ENCODE data around the gene FCHO1.

FCHO1 gene

DNA sequence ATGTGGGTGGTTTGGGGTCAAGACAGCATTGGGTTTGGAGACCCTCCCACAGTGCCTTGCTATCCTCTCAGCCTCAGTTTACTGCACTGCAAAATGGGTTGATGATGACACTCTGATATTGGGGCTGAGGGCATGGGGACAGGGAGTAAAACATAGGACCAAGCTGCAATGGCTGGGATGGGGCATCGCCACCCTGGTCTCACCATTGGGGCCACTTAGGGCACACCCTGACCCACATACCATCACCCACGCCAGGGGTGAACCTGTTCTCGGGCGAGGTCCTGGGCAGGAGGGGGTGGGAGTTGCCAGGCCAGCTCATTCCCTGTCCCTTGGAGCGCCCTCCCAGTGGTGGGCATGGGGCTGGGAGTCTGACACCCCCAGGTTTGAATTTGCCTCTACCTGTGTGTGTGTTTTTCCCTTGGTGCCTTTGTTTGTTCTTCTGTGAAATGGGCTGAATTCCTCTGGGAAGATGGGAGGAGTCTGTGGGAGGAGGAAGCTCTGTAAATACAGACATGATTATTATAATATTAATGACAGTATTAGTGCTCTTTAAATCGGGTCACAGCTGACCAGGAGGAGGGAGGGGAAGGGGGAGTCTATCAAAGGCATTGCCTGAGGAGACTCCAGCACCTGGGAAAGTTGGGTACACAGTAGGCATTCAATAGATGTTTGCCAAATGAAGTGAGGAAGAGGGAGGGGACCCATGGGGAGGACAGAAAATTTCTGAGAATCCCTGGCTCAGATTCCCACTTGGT is 2.2 kb upstream of the FCHO1 start:
- peak overlapping the region; percentile 86 for H3K4me3 Mint-ChIP-seq
- no peaks in the 10 kb centered on the region for H3K27me3 Mint-ChIP-seq
- DNase-seq: no peak
- peak overlapping the region; percentile 94 for H3K27ac Mint-ChIP-seq
- H3K4me1 Mint-ChIP-seq (ENCODE audit: low read depth): peaks cover 51% of the 10 kb centered on the region
- no peaks in the 10 kb centered on the region for H3K9me3 Mint-ChIP-seq
- H3K36me3 Mint-ChIP-seq (ENCODE audit: low read depth): peaks cover 13% of the 10 kb centered on the region

DNA sequence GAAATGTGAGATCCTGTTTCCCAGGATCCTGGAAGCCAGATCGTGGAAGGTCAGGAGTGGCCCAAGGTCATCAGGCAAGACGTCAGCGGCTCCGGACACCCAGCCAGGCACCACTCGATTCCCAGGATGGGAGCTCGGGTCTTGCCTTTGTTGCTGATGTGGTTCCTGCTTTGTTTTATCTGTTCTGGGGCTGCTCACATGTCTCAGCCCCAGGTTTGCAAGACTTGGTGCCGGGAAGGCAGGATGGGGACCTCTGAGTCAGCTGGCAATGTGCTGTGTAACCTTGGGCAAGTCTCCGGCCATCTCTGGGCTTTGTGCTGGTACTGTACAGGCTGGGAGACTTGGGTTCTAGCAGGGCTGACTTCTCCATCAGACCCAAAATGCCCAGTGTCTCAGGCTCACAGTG is 1.4 kb upstream of the FCHO1 start:
- H3K36me3 Mint-ChIP-seq (ENCODE audit: low read depth): peaks cover 22% of the 10 kb centered on the region
- peaks cover 59% of the 10 kb centered on the region for H3K4me1 Mint-ChIP-seq (ENCODE audit: low read depth)
- peak overlapping the region; percentile 86 for H3K4me3 Mint-ChIP-seq
- H3K27me3 Mint-ChIP-seq: no peaks in the 10 kb centered on the region
- DNase-seq: peak; percentile 50
- H3K27ac Mint-ChIP-seq: peak overlapping the region; percentile 94
- H3K9me3 Mint-ChIP-seq: no peaks in the 10 kb centered on the region

DNA sequence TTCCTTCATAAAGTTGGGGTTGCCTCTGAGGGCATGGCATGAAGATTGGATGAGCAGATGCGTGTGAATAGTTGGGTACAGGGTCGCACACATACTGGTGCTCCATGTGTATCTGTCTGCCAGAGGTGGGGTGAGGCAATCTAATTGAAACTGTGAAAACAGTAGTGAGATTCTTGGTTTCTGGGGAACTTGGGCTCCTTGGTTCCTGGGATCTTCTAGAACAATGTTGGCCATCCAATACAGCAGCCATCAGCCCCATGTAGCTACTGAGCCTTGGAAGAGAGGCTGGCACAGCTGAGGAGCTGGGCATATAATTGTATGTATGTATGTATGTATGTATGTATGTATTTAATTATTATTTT is 616 bp downstream of the FCHO1 start:
- Mint-ChIP-seq H3K4me1 (ENCODE audit: low read depth) (peaks cover 73% of the 10 kb centered on the region), H3K4me3 (peak overlapping the region; percentile 86), H3K36me3 (ENCODE audit: low read depth) (peaks cover 40% of the 10 kb centered on the region), H3K27me3 (no peaks in the 10 kb centered on the region), H3K27ac (peak overlapping the region; percentile 94), H3K9me3 (no peaks in the 10 kb centered on the region)
- DNase-seq: no peak

DNA sequence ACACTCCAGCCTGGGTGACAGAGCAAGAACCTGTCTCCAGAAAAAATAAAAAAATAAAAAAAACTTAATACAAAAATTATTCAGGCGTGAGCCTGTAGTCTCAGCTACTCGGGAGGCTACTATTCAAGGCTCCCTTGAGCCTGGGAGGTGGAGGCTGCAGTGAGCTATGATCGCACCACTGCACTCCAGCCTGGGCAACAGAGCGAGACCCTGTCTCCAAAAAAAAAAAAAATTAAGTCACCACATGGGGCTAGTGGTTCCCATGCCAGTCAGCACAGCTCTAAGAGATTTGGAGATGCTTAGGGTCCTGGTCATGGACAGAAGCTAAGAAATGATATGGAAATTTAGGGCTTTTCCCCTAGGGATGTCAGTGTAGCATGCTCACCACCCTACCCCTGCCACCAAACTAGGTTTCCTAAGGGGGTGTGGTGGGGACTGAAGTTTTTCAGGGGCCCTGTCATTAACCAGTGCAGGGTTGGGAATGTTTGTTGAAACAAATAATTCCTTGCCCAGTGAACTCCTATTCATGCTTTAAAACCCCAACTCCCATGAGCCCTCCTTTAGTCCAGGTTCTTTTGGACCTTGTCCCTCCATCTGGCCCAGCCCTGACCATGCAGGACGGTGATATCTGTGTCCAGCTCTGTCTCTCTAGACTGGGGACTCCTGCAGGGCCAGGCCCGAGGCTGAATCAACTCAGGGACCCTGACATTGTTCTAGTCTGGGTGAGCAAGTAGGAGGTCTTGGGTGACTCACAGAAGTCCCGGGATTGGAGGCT is 1.8 kb downstream of the FCHO1 start:
- H3K9me3 Mint-ChIP-seq: no peaks in the 10 kb centered on the region
- H3K27me3 Mint-ChIP-seq: no peaks in the 10 kb centered on the region
- H3K27ac Mint-ChIP-seq: no peak overlapping the region
- peaks cover 73% of the 10 kb centered on the region for H3K4me1 Mint-ChIP-seq (ENCODE audit: low read depth)
- DNase-seq: no peak
- no peak overlapping the region for H3K4me3 Mint-ChIP-seq
- peaks cover 49% of the 10 kb centered on the region for H3K36me3 Mint-ChIP-seq (ENCODE audit: low read depth)

DNA sequence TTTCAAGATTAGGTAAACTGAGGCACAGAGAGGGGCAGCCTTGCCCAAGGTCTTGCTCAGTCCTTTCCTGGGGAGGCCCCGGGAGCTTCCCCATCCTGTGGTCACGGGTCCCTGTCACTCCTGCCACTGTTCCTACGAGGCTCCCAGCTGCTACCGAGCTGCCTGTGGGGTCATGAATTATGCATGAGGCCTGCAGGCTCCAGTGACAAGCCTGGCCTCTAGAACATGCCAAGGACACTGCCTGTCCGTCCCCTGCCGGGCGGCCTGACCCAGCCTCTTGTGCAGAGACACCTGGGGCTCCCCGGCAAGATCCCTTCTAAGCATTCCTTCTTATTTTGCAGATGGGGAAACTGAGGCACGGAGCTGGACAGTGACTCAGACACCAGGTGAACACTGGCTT is 2.7 kb downstream of the FCHO1 start:
- Mint-ChIP-seq H3K36me3 (ENCODE audit: low read depth) (peaks cover 59% of the 10 kb centered on the region), H3K27ac (peak overlapping the region; percentile 79), H3K27me3 (no peaks in the 10 kb centered on the region), H3K4me1 (ENCODE audit: low read depth) (peaks cover 68% of the 10 kb centered on the region), H3K4me3 (no peak overlapping the region), H3K9me3 (no peaks in the 10 kb centered on the region)
- DNase-seq: no peak

DNA sequence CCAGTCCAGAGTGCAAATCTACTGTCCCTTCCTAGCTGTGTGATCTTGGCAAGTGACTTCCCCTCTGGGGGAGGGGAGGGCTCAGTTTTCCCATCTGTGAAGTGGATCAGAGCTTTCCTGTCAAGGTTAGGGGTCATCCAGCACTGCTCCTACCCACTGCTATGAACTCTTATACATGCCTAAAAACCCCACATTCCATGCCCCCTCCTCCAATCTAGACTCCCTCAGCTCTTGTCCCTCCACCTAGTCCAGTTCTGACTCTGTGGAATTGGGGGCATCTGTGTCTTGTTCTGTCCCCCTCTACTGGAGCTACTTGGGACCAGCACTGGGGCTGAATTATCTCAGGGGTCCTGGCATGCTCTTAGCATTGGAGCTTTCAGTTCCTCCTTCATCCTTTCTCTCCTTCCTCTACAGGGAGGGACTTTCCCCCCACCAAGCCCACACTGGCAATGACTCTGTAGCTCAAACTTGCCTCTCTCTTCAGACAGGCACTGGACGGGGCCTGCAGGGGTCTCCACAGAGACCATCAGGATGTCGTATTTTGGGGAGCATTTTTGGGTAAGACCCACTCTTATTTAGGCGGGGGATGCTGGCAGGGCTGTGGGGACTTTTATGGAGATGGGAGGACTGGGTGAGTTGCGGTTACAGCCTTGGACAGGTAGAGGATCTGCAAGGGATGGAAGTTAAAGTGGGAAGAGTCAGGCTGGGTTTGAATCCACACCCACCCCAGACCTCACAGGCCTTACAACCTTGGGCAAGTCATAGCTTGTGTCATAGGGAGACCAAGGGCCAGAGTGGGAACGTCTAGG is 3.6 kb downstream of the FCHO1 start:
- no peak overlapping the region for H3K4me3 Mint-ChIP-seq
- no peaks in the 10 kb centered on the region for H3K9me3 Mint-ChIP-seq
- H3K4me1 Mint-ChIP-seq (ENCODE audit: low read depth): peaks cover 60% of the 10 kb centered on the region
- H3K36me3 Mint-ChIP-seq (ENCODE audit: low read depth): peaks cover 65% of the 10 kb centered on the region
- no peak for DNase-seq
- no peaks in the 10 kb centered on the region for H3K27me3 Mint-ChIP-seq
- H3K27ac Mint-ChIP-seq: peak overlapping the region; percentile 79

DNA sequence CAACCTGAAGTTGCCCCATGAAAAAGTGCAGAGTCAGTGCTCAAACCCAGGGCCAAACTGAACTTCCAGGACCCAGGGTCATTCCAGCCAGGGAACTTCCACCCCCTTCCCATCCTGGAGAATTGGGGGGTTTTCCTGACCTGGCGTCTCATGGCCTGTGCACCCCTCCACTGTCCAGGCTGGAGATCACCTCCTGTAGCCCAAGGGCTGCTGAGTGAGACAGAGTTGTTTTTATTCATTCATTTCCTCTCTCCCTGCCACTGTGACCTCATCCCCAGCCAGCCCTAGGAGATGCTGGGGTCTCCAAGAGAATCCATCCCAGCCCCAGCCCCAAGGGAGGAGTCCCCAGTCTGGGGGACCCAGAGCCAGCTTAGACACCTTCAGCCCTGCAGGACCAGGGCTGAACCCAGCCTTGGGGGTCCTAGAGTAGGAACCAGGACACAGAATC is 4.2 kb downstream of the FCHO1 start:
- H3K4me3 Mint-ChIP-seq: no peak overlapping the region
- no peak for DNase-seq
- peaks cover 71% of the 10 kb centered on the region for H3K36me3 Mint-ChIP-seq (ENCODE audit: low read depth)
- H3K27ac Mint-ChIP-seq: peak overlapping the region; percentile 79
- no peaks in the 10 kb centered on the region for H3K9me3 Mint-ChIP-seq
- H3K4me1 Mint-ChIP-seq (ENCODE audit: low read depth): peaks cover 56% of the 10 kb centered on the region
- no peaks in the 10 kb centered on the region for H3K27me3 Mint-ChIP-seq

DNA sequence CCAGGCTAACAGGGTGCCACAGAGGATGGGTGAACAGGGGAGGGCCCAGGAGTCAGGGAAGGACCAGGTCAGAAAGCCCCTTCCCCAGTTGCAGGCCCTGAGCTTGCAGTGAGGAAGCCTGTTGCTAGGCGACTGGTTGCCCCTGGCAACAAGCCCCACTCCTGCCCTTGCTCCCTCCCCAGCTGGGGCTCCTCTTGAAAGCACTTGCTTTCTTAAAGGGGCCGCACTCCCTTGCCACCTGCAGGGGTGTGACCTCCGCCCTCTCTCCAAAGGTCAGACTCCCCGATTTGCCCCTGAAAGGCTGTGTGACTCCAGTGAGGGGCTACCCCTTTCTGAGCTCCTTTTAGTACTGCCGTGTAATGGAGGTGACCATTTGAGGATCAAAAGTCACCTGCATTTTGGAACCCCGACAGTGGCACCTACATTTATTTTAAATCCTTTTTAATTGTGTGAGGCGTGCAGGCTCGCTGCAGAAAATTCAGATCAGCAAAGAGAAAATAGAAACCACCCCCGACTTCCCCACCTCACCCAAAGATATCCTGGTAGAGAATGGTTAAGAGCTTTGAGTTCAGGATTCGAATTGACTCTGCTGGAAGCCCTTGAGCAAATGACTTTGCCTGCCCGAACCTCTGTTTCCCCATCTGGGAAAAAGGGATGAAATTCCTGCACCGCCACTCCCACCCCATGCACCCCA is 4.8 kb downstream of the FCHO1 start:
- H3K9me3 Mint-ChIP-seq: no peaks in the 10 kb centered on the region
- no peak overlapping the region for H3K4me3 Mint-ChIP-seq
- DNase-seq: peak; percentile 56
- H3K36me3 Mint-ChIP-seq (ENCODE audit: low read depth): peaks cover 76% of the 10 kb centered on the region
- no peaks in the 10 kb centered on the region for H3K27me3 Mint-ChIP-seq
- peak overlapping the region; percentile 79 for H3K27ac Mint-ChIP-seq
- peaks cover 57% of the 10 kb centered on the region for H3K4me1 Mint-ChIP-seq (ENCODE audit: low read depth)

DNA sequence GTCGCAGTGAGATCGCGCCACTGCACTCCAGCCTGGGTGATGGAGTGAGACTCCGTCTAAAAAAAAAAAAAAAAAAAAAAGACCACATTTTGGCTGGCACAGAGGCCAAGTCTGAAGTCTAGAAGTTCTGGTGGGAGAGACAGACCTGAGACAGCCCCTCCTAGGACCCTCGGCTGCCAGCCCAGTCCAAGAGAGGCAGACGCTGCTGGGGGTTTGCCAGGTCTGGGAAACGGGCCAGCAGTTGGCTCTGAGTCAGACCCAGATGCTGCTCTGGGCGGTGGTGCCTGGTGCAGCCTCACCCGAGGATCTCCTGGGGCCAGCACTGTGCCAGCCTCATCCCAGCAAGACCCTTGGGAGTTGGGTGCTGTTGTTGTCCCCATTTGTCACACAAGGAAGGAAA is 5.8 kb downstream of the FCHO1 start:
- peak overlapping the region; percentile 47 for H3K27ac Mint-ChIP-seq
- H3K4me3 Mint-ChIP-seq: no peak overlapping the region
- no peaks in the 10 kb centered on the region for H3K27me3 Mint-ChIP-seq
- H3K9me3 Mint-ChIP-seq: no peaks in the 10 kb centered on the region
- DNase-seq: no peak
- H3K36me3 Mint-ChIP-seq (ENCODE audit: low read depth): peaks cover 71% of the 10 kb centered on the region
- H3K4me1 Mint-ChIP-seq (ENCODE audit: low read depth): peaks cover 48% of the 10 kb centered on the region

DNA sequence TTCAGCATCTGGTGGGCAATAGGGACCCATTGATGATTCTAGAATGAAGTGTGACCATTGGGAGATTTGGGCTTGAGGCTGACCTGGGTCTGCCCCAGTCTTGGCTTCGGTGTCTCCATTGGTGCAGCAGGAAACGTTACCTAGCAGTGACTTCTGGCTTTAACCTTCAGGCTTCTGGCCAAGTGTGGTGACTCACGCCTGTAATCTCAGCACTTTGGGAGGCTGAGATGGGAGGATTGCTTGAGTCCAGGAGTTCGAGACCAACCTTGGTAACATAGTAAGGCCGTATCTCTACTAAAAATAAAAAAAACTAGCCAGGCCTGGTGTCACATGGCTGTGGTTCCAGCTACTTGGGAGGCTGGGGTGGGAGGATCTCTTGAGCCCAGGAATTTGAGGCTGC is 7.2 kb downstream of the FCHO1 start:
- no peak for DNase-seq
- peaks cover 43% of the 10 kb centered on the region for H3K4me1 Mint-ChIP-seq (ENCODE audit: low read depth)
- no peak overlapping the region for H3K4me3 Mint-ChIP-seq
- peaks cover 85% of the 10 kb centered on the region for H3K36me3 Mint-ChIP-seq (ENCODE audit: low read depth)
- H3K27me3 Mint-ChIP-seq: no peaks in the 10 kb centered on the region
- no peaks in the 10 kb centered on the region for H3K9me3 Mint-ChIP-seq
- peak overlapping the region; percentile 64 for H3K27ac Mint-ChIP-seq

DNA sequence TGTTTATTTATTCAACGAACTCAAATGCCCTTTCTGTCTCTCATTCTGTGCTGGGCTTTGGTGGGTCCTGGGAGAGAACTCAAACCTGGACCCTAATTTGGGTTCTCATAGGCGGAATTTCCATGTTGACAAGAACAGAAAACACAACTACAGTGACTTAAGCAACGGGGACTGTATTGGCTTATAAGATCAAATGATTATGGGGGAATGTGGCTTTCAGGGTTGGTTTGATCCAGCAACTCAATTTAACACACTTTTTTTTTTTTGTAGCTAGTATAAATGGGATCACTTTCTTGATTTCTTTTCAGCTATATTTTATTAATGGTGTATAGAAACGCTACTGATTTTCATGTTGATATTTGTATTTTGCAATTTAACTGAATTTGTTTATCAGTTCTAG is 9.9 kb downstream of the FCHO1 start:
- Mint-ChIP-seq H3K9me3 (no peaks in the 10 kb centered on the region), H3K27me3 (no peaks in the 10 kb centered on the region), H3K4me1 (ENCODE audit: low read depth) (peaks cover 23% of the 10 kb centered on the region), H3K27ac (no peak overlapping the region), H3K36me3 (ENCODE audit: low read depth) (peaks cover 86% of the 10 kb centered on the region), H3K4me3 (no peak overlapping the region)
- DNase-seq: no peak

DNA sequence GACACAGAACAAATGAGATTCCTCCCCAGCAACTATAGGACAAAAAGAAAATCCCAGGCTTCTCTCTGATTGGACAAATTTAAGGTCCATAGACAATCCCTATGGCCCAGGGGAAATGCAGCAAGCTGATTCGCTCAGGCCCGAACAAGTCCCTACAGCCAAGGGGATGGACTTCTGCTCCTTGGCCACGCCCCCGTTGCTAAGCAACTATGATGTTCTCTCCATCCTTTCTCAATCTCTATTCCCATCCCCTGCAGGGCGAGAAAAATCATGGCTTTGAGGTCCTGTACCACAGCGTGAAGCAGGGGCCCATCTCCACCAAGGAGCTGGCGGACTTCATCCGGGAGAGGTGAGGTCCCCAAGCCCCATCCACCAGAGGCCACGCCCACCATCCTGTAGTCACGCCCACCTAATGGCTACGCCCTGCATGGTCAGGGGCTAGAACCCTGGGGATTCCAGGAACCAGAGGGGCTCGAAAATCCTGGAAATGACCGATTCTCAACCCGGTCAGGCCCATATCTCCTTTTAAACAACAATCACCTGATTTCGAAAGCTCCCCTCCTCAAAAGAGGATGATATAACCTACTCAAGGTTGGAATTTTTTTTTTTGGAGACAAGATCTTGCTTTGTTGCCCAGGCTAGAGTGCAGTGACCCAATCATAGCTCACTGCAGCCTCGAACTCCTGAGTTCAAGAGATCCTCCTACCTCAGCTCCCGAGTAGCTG is 11.4 kb downstream of the FCHO1 start:
- peaks cover 87% of the 10 kb centered on the region for H3K36me3 Mint-ChIP-seq (ENCODE audit: low read depth)

DNA sequence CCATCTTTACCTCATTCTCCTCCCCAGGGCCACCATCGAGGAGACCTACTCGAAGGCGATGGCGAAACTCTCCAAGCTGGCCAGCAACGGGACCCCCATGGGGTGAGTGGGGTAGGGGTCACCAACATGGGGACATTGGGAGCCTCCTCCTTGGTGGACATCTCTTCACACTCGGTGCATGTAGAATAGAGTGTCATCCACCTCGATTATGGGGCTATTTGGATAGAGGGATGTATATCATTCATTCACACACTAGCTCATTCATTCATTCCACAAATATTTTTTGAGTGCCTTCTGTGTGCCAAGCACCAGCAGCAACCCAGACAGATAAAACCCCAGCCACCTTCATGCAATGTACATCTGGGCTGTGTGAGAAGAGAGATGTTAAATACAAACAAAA is 13.1 kb downstream of the FCHO1 start:
- no peaks in the 10 kb centered on the region for H3K27me3 Mint-ChIP-seq
- H3K27ac Mint-ChIP-seq: no peak overlapping the region
- peaks cover 85% of the 10 kb centered on the region for H3K36me3 Mint-ChIP-seq (ENCODE audit: low read depth)
- H3K4me1 Mint-ChIP-seq (ENCODE audit: low read depth): peaks cover 11% of the 10 kb centered on the region
- H3K4me3 Mint-ChIP-seq: no peak overlapping the region
- H3K9me3 Mint-ChIP-seq: no peaks in the 10 kb centered on the region
- DNase-seq: no peak

More for the DNA sequence above, 11.4 kb downstream of the FCHO1 start:
- Mint-ChIP-seq H3K4me3 (no peak overlapping the region), H3K27ac (no peak overlapping the region), H3K9me3 (no peaks in the 10 kb centered on the region), H3K4me1 (ENCODE audit: low read depth) (peaks cover 16% of the 10 kb centered on the region), H3K27me3 (no peaks in the 10 kb centered on the region)
- DNase-seq: no peak
